KOPT-K1 (cell line): ENCODE data around the gene PLXNB2.

Experiments
- H3K27ac ChIP-seq: fragments of 200-600 bp; sonication (generic); 2 replicates; pipeline ENCODE4 v1.5.1; 2016; ENCODE audit warnings: antibody characterized with exemption, mild to moderate bottlenecking, low read depth, low read length; ENCODE audit not compliant: poor library complexity, severe bottlenecking
- H3K36me3 ChIP-seq: fragments of 200-600 bp; sonication (generic); 2 replicates; pipeline ENCODE4 v1.5.1; 2017; ENCODE audit warnings: antibody characterized with exemption, mild to moderate bottlenecking, low read length, moderate library complexity; ENCODE audit not compliant: insufficient read depth
- H3K9me3 ChIP-seq: fragments of 200-600 bp; sonication (generic); 2 replicates; pipeline ENCODE4 v1.5.1; 2017; ENCODE audit warnings: antibody characterized with exemption, low read length, mild to moderate bottlenecking; ENCODE audit not compliant: insufficient read depth, poor library complexity, severe bottlenecking

PLXNB2 gene, protein sequence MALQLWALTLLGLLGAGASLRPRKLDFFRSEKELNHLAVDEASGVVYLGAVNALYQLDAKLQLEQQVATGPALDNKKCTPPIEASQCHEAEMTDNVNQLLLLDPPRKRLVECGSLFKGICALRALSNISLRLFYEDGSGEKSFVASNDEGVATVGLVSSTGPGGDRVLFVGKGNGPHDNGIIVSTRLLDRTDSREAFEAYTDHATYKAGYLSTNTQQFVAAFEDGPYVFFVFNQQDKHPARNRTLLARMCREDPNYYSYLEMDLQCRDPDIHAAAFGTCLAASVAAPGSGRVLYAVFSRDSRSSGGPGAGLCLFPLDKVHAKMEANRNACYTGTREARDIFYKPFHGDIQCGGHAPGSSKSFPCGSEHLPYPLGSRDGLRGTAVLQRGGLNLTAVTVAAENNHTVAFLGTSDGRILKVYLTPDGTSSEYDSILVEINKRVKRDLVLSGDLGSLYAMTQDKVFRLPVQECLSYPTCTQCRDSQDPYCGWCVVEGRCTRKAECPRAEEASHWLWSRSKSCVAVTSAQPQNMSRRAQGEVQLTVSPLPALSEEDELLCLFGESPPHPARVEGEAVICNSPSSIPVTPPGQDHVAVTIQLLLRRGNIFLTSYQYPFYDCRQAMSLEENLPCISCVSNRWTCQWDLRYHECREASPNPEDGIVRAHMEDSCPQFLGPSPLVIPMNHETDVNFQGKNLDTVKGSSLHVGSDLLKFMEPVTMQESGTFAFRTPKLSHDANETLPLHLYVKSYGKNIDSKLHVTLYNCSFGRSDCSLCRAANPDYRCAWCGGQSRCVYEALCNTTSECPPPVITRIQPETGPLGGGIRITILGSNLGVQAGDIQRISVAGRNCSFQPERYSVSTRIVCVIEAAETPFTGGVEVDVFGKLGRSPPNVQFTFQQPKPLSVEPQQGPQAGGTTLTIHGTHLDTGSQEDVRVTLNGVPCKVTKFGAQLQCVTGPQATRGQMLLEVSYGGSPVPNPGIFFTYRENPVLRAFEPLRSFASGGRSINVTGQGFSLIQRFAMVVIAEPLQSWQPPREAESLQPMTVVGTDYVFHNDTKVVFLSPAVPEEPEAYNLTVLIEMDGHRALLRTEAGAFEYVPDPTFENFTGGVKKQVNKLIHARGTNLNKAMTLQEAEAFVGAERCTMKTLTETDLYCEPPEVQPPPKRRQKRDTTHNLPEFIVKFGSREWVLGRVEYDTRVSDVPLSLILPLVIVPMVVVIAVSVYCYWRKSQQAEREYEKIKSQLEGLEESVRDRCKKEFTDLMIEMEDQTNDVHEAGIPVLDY (N-terminal part only)

DNA sequence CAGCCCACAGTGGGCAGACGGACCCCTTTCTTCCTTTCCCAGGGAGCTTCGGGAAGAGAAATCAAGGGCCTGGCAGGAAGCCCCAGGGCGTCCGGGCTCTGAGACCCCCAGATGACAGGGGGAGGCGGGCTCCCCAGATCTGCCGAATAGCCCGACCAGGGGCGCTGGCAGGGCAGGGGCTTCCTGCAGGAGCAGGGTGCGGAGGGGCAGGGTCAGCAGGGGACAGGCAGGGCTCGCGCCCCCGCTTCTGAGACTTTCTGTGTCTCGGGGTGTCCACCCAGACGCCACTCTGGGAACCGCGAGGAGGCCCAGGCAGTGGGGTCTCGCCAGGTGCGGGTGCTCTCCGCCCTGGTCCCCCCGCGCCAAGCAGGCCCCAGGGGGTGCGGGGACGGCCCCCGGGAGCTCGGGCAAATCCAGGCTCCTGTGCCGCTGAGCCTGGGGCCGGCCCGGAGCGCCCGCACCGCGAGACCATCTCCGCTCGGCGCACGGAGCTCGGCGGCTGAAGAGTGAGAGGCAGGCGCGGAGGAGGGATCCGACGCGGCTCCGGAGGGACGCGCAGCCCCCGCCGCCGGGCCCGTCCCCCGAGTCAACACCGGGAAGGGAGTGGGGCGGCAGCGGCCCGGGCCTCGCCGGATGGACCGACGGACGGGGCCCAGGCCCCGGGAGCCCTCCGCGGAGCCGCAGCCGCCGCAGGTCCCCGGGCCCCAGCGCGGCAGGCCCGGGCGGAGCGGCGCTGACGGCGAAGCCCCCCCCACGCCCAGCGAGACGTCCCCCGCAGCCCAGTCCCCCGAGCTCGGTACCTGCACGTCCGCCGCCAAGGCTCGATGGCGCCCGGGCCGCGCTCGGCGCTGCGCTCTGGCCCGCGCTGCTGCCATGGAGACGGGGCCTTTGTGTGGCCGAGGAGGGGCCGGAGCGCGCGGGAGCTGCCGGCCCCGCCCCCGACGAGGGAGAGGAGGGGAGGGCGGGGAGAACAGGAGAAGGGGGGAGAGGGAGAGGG, at the start of gene PLXNB2:
TSS of gene PLXNB2 (minus strand) at position 894 of the 997 bp plus-strand sequence. CDS start 17,062 bp downstream, outside the sequence.
- H3K9me3 ChIP-seq, result no peaks in the 10 kb centered on the region
- no peaks in the 10 kb centered on the region for H3K36me3 ChIP-seq
- no peak within 1 kb of the TSS for H3K27ac ChIP-seq

DNA sequence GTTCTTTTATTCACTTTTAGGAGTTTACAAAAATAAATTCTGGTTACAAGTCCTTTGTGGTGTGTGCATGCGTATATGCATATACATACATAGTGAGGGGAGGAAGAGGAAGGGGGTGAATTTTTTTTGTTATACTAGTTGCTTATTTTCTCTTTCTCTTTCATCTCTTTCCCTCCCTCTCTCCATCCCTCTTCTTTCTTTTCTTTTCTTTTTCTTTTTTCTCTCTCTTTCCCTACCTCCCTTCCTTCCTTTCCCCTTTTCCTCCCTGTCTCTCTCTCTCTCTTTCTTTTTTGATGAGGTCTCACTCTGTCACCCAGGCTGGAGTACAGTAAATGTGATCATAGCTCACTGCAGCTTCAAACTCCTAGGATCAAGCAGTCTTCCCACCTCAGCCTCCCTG, 49.8 kb upstream of the PLXNB2 start:
- peaks cover 38% of the 10 kb centered on the region for H3K36me3 ChIP-seq
- H3K9me3 ChIP-seq, result no peaks in the 10 kb centered on the region
- no peak overlapping the region for H3K27ac ChIP-seq

- Histone ChIP-seq H3K9me3 (no peaks in the 10 kb centered on the region), H3K36me3 (peaks cover 35% of the 10 kb centered on the region), H3K27ac (no peak overlapping the region)
These were observed 48.7 kb upstream of the PLXNB2 start for GRCh38 chr22:50356186-50356585.

GRCh38 chr22:50348058-50348457, 40.6 kb upstream of the PLXNB2 start:
- H3K36me3 ChIP-seq, result peaks cover 37% of the 10 kb centered on the region
- no peak overlapping the region for H3K27ac ChIP-seq
- no peaks in the 10 kb centered on the region for H3K9me3 ChIP-seq

DNA sequence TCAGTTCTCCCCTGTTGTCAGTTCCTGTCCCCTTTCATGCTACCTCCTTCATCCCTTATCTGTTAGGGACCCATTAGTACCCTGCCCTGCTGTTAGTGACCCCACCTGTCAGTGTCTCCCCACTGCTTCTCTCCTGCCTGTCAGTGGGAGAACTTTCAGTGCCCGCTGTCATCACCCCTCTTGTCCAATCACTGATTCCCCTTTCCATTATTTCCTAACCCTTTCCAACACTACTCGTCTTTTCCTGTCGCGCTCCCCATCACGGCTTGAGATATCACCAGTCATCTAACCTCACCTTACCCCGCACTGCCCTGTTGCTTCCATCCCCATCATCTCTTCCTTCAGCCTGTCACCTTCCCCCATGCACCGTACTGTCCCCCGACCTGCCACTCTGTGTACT, 39.7 kb upstream of the PLXNB2 start:
- Histone ChIP-seq H3K9me3 (no peaks in the 10 kb centered on the region), H3K27ac (no peak overlapping the region), H3K36me3 (peaks cover 28% of the 10 kb centered on the region)

- peaks cover 26% of the 10 kb centered on the region for H3K36me3 ChIP-seq
- no peak overlapping the region for H3K27ac ChIP-seq
- no peaks in the 10 kb centered on the region for H3K9me3 ChIP-seq
These were observed 39.0 kb upstream of the PLXNB2 start for GRCh38 chr22:50346470-50346869.

GRCh38 chr22:50343541-50343935, 36.1 kb upstream of the PLXNB2 start:
- no peaks in the 10 kb centered on the region for H3K9me3 ChIP-seq
- H3K36me3 ChIP-seq, result peaks cover 24% of the 10 kb centered on the region
- H3K27ac ChIP-seq, result peak overlapping the region; percentile 75

DNA sequence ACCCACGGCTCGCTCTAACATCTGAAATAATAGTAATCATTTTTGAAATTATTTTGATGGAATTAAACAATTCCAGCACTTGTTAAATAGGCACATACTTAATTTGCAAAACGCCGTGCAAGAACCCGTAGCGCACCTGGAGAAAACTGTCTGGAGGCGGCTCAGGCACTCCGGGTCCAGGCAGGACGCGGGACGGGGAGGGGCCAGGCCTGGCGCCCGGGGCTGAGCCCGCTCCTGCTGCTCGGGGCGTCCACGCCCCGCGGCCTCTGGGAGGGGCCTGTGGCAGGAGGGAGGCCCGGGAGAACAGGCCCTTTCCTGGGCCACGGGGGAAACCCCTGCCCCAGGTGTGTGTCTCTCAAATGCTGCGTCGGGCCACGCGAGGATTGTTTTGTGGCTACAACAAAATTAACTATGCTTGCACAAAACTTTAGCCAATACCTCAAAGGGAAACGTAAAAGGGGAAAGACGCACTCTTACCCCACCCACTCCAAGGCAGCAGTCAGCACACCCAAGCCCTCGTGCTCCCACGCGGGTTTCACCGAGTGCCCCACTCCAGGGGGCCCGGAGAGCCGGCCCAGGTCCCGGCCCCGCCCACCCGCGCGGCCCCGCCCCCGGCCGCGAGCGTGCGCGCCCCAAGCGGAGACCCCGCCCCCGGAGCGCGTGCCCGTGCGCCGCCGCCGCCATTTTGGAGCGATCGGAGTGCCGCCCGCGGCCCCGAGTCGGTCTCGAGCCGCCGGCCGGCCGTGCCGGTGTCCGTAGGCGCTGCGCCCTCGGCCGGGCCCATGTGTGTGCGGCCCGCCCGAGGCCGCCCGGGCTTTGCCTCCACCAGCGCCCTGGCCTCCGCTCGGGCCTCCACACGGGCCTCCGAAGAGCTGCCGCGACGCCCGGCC, 35.5 kb upstream of the PLXNB2 start, which contains the start of gene PPP6R2:
TSS of gene PPP6R2 (plus strand) at position 677 of the 890 bp plus-strand sequence. CDS start 50,582 bp downstream, outside the sequence.
- Histone ChIP-seq H3K9me3 (no peaks in the 10 kb centered on the region), H3K36me3 (peaks cover 18% of the 10 kb centered on the region), H3K27ac (peak within 1 kb of the TSS; percentile 75)

GRCh38 chr22:50341977-50342650, 34.7 kb upstream of the PLXNB2 start:
- peak overlapping the region; percentile 75 for H3K27ac ChIP-seq
- H3K9me3 ChIP-seq, result no peaks in the 10 kb centered on the region
- peaks cover 10% of the 10 kb centered on the region for H3K36me3 ChIP-seq

DNA sequence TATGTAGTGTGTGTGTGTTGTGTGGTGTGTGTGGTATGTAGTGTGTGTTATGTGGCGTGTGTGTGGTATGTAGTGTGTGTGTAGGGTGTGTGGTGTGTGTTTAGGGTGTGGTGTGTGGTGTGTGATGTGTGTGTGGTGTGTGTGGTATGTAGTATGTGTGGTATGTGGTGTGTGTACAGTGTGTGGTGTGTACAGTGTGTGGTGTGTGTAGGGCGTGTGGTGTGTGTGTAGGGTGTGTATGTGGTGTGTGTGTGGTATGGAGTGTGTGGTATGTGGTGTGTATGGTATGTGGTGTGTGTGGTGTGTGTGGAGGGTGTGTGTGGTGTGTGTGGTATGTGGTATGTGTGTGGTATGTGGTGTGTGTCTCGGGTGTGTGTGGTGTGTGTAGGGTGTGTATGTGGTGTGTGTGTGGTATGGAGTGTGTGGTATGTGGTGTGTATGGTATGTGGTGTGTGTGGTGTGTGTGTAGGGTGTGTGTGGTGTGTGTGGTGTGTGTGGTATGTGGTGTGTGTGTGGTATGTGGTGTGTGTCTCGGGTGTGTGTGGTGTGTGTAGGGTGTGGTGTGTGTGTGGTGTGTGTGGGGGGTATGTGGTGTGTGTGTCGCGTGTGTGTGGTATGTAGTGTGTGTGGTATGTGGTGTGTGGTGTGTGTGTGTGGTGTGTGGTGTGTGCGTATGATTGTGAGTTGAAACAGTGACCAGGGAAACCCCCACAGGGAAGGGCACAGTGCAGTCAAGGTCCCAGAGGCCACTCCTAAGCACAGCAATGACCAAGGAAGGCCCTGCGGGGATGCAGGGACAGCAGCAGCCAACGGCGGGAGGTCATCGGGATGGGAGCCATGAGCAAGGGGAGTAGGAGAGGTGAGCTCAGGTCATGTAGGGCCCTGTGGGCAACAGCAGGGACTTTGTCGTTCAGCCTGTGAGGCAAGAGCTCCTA, 32.8 kb upstream of the PLXNB2 start:
- no peaks in the 10 kb centered on the region for H3K36me3 ChIP-seq
- no peak overlapping the region for H3K27ac ChIP-seq
- H3K9me3 ChIP-seq, result no peaks in the 10 kb centered on the region

- Histone ChIP-seq H3K36me3 (no peaks in the 10 kb centered on the region), H3K27ac (no peak overlapping the region), H3K9me3 (no peaks in the 10 kb centered on the region)
These were observed 31.5 kb upstream of the PLXNB2 start for GRCh38 chr22:50338860-50339462.
